Ascending aorta (tissue), 2 donors: ENCODE data around the gene SMAD6. TPM values are rescaled to one million over a fixed set of nuclear protein-coding genes. Genes with fewer than 3 reads are reported as not detected.

Experiments used
- DNase-seq, 2 donors: peaks; one replicate each; pipeline ENCODE4 v3.0.0-alpha.2; 2019; ENCODE audit warnings: low spot score in 2 of 2
- H3K27ac ChIP-seq, 2 donors: fragments of 200-600 bp; sonication (generic); one replicate each; pipeline ENCODE4 v1.5.1; 2016 to 2017; ENCODE audit warnings: mild to moderate bottlenecking in 1 of 2
- H3K27me3 ChIP-seq: fragments of 200-600 bp; sonication (generic); one replicate; pipeline ENCODE4 v1.5.1; 2017
- H3K36me3 ChIP-seq, 2 donors: fragments of 200-600 bp; sonication (generic); one replicate each; pipeline ENCODE4 v1.5.1; 2016
- H3K4me1 ChIP-seq, 2 donors: fragments of 200-600 bp; sonication (generic); one replicate each; pipeline ENCODE4 v1.5.1; 2016 to 2017; ENCODE audit warnings: mild to moderate bottlenecking in 1 of 2
- H3K4me3 ChIP-seq, 2 donors: fragments of 200-600 bp; sonication (generic); one replicate each; pipeline ENCODE4 v1.5.1; 2016 to 2017; ENCODE audit warnings: mild to moderate bottlenecking in 1 of 2
- H3K9me3 ChIP-seq, 2 donors: fragments of 200-600 bp; sonication (generic); one replicate each; pipeline ENCODE4 v1.5.1; 2016
- intact Hi-C: fragments of 100-400 bp; cut with DNase I; formaldehyde crosslinking; loops from one replicate; pipeline ENCODE4 v1.15.1; 2023
- total RNA-seq: library from RNA; depleted of rRNA; stranded (reverse); fragments of >200 nt; gene quantifications from one replicate; pipeline ENCODE4 v1.1.0, GENCODE V29; 2016
- TF ChIP-seq, protein P1 (sequence below), 3 experiments: fragments of 200-600 bp in 2 of 3; fragments of 450-650 bp in 1 of 3; sonication (generic) in 2 of 3; IDR thresholded peaks; one replicate each; pipeline ENCODE4 v1.5.1; 2016 to 2019; ENCODE audit warnings: antibody characterized with exemption in 3 of 3, mild to moderate bottlenecking in 1 of 3, moderate library complexity in 1 of 3

SMAD6 gene
- total RNA-seq, 1 donor from 2014 or later: 140 TPM

- Histone ChIP-seq H3K27me3 (no peaks in the 10 kb centered on the region), H3K36me3 (no peaks in the 10 kb centered on the region), H3K9me3 (no peaks in the 10 kb centered on the region), H3K4me1 (peaks cover 0 to 8% of the 10 kb centered on the region in 2 donors), H3K27ac (peak overlapping the region in 1 of 2 donors; percentile 62), H3K4me3 (peak overlapping the region; percentile 31 to 53)
- intact Hi-C loops: no loop called here
- TF ChIP-seq, protein P1, sequence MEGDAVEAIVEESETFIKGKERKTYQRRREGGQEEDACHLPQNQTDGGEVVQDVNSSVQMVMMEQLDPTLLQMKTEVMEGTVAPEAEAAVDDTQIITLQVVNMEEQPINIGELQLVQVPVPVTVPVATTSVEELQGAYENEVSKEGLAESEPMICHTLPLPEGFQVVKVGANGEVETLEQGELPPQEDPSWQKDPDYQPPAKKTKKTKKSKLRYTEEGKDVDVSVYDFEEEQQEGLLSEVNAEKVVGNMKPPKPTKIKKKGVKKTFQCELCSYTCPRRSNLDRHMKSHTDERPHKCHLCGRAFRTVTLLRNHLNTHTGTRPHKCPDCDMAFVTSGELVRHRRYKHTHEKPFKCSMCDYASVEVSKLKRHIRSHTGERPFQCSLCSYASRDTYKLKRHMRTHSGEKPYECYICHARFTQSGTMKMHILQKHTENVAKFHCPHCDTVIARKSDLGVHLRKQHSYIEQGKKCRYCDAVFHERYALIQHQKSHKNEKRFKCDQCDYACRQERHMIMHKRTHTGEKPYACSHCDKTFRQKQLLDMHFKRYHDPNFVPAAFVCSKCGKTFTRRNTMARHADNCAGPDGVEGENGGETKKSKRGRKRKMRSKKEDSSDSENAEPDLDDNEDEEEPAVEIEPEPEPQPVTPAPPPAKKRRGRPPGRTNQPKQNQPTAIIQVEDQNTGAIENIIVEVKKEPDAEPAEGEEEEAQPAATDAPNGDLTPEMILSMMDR (IDR thresholded peaks at IDR 0.05): no peak
- DNase-seq: no peak
These were observed 47.2 kb upstream of the SMAD6 start for GRCh38 chr15:66654739-66655375.

GRCh38 chr15:66655511-66655910 lies 46.5 kb upstream of the SMAD6 start:
- no peaks in the 10 kb centered on the region for H3K36me3 ChIP-seq
- intact Hi-C loops: no loop called here
- TF ChIP-seq, protein P1 (IDR thresholded peaks at IDR 0.05): no peak
- peaks cover 0 to 5% of the 10 kb centered on the region in 2 donors for H3K4me1 ChIP-seq
- no peak overlapping the region for H3K4me3 ChIP-seq
- no peak for DNase-seq
- no peaks in the 10 kb centered on the region for H3K9me3 ChIP-seq
- H3K27me3 ChIP-seq: no peaks in the 10 kb centered on the region
- H3K27ac ChIP-seq: no peak overlapping the region

- Histone ChIP-seq H3K4me1 (peaks cover 0 to 5% of the 10 kb centered on the region in 2 donors), H3K4me3 (no peak overlapping the region), H3K27me3 (no peaks in the 10 kb centered on the region), H3K36me3 (no peaks in the 10 kb centered on the region), H3K9me3 (no peaks in the 10 kb centered on the region), H3K27ac (no peak overlapping the region)
- intact Hi-C loops: no loop called here
- TF ChIP-seq, protein P1 (IDR thresholded peaks at IDR 0.05): no peak
- DNase-seq: no peak
These were observed 46.0 kb upstream of the SMAD6 start for GRCh38 chr15:66655997-66656396.

GRCh38 chr15:66657185-66658020 lies 44.6 kb upstream of the SMAD6 start:
- Histone ChIP-seq H3K27ac (no peak overlapping the region), H3K4me3 (no peak overlapping the region), H3K36me3 (no peaks in the 10 kb centered on the region), H3K27me3 (no peaks in the 10 kb centered on the region), H3K4me1 (peaks cover 0 to 5% of the 10 kb centered on the region in 2 donors), H3K9me3 (no peaks in the 10 kb centered on the region)
- intact Hi-C loops: no loop called here
- no peak for DNase-seq
- TF ChIP-seq, protein P1 (IDR thresholded peaks at IDR 0.05): no peak

DNA sequence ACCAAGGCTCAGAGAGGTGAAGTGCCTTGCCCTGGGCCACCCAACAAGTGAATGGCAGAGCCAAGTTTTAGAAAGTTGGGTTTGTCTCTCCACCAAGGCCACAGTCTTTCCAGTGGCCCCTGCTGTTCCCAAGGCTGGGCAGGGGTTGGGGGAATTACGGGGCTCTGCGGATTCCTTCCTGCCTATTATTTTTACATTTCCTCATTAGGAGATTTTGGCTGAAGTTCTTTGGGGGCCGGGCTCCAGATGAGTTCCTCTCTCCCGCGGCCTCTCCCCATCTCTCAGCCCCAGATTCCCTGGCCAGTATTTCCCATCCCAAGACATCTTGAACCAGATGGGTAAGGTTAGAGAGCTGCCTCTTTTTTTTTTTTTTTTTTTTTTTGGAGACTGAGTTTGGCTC lies 44.0 kb upstream of the SMAD6 start:
- intact Hi-C loops: no loop called here
- H3K4me3 ChIP-seq: no peak overlapping the region
- H3K27ac ChIP-seq: no peak overlapping the region
- H3K4me1 ChIP-seq: peaks cover 0 to 5% of the 10 kb centered on the region in 2 donors
- no peaks in the 10 kb centered on the region for H3K9me3 ChIP-seq
- no peak for DNase-seq
- no peaks in the 10 kb centered on the region for H3K27me3 ChIP-seq
- TF ChIP-seq, protein P1 (IDR thresholded peaks at IDR 0.05): no peak
- H3K36me3 ChIP-seq: no peaks in the 10 kb centered on the region
